Fibroblast of mammary gland (primary cell): Measurements from ENCODE around the gene RTBDN.

Experiments used
- DNase-seq: peaks from one replicate; pipeline ENCODE4 v3.0.0-alpha.2; 2010; ENCODE audit warnings: low read depth
- H3K4me3 ChIP-seq: 2 replicates; pipeline ENCODE4 v1.5.1; 2011; ENCODE audit warnings: low read depth, mild to moderate bottlenecking, low read length, moderate library complexity; ENCODE audit not compliant: control insufficient read depth
- CTCF ChIP-seq: conservative IDR thresholded peaks from 2 replicates; pipeline ENCODE4 v1.5.1; 2011; ENCODE audit warnings: low read depth, low read length, inconsistent platforms; ENCODE audit not compliant: control insufficient read depth, insufficient read depth

The RTBDN gene

DNA sequence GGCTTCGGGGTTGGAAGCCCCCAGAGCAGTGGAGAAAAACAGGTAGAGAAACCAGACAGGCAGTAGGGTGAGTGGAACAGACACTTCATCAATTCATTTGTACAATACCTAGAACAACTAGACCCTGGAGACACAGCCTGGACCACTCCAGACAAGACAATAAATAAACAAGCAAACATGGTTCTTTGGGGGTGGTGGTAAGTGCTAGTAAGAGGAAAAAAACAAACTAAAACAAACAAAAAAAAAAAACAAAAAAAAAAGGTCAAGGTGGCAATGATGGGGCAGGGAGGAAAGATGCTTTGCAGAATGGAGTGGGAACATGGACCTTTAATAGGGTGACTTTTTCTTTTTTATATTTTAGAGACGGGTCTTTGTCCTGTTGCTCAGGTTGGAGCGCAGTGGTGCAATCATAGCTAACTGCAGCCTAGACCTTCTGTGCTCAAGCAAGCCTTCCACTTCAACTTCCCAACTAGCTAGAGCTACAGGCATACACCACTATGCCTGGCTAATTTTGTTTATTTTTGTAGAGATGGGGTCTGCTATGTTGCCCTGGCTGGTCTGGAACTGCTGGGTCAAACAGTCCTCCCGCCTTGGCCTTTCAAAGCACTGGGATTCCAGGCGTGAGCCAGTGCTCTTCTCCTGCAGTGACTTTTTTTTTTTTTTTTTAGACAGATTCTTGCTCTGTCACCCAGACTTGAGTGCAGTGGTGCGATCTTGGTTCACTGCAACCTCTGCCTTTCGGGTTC is 40.0 kb downstream of the RTBDN start:
- no peak for TF ChIP-seq CTCF
- DNase-seq = peak; percentile 57
- no peak overlapping the region for H3K4me3 ChIP-seq

GRCh38 chr19:12793290-12794195 is 40.8 kb downstream of the RTBDN start:
- no peak for TF ChIP-seq CTCF
- peak overlapping the region; percentile 88 for H3K4me3 ChIP-seq
- DNase-seq = peak; percentile 92

DNA sequence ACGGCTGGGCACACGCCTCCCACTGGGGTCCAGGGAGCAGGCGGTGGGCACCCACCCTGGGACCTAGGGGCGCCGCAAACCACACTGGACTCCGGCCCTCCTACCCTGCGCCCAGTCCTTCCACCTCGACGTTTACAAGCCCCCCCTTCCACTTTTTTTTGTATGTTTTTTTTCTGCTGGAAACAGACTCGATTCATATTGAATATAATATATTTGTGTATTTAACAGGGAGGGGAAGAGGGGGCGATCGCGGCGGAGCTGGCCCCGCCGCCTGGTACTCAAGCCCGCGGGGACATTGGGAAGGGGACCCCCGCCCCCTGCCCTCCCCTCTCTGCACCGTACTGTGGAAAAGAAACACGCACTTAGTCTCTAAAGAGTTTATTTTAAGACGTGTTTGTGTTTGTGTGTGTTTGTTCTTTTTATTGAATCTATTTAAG is 41.5 kb downstream of the RTBDN start:
- no peak for DNase-seq
- H3K4me3 ChIP-seq = peak overlapping the region; percentile 88
- no peak for TF ChIP-seq CTCF

GRCh38 chr19:12792051-12792852 is 42.1 kb downstream of the RTBDN start:
- TF ChIP-seq CTCF = no peak
- DNase-seq = peak; percentile 54
- peak overlapping the region; percentile 88 for H3K4me3 ChIP-seq

GRCh38 chr19:12791345-12792050 is 42.9 kb downstream of the RTBDN start, which contains the start of gene JUNB:
JUNB (plus strand) TSS chr19:12791486; CDS start chr19:12791772, 286 bp downstream.
- peak within 1 kb of the TSS; percentile 88 for H3K4me3 ChIP-seq

More at GRCh38 chr19:12791345-12792050, 42.9 kb downstream of the RTBDN start, which contains the start of gene JUNB:
- no peak for TF ChIP-seq CTCF
- peak; percentile 95 for DNase-seq
